SKM-1 treated with dmso at 0.1 percent for 144 hours (cell line): ENCODE data around the gene LINC00237.

Experiments
- DNase-seq: peaks from one replicate; lab custom pipeline; 2025; ENCODE audit not compliant: unreplicated experiment; lab: John Stamatoyannopoulos, UW

LINC00237 gene

GRCh38 chr20:21106171-21107017 lies at the start of gene LINC00237:
TSS of gene LINC00237 (minus strand) at chr20:21106358.
- no peak for DNase-seq

GRCh38 chr20:21155268-21155667 lies 49.1 kb upstream of the LINC00237 start:
- DNase-seq = no peak

- DNase-seq = no peak
Observed at GRCh38 chr20:21154692-21155091, 48.5 kb upstream of the LINC00237 start.

- no peak for DNase-seq
Observed at GRCh38 chr20:21151791-21152190, 45.6 kb upstream of the LINC00237 start.

- DNase-seq = no peak
Observed at GRCh38 chr20:21149344-21149743, 43.2 kb upstream of the LINC00237 start.

- no peak for DNase-seq
Observed at GRCh38 chr20:21147593-21147992, 41.4 kb upstream of the LINC00237 start.

- no peak for DNase-seq
Observed at GRCh38 chr20:21146215-21146614, 40.1 kb upstream of the LINC00237 start.

- DNase-seq = no peak
Observed at GRCh38 chr20:21145424-21145823, 39.3 kb upstream of the LINC00237 start.

- no peak for DNase-seq
Observed at GRCh38 chr20:21143194-21143890, 37.2 kb upstream of the LINC00237 start.

GRCh38 chr20:21141825-21142224 lies 35.7 kb upstream of the LINC00237 start:
- DNase-seq = no peak

- no peak for DNase-seq
Observed at GRCh38 chr20:21139881-21140566, 33.9 kb upstream of the LINC00237 start.

- DNase-seq = no peak
Observed at GRCh38 chr20:21137078-21137477, 30.9 kb upstream of the LINC00237 start.

GRCh38 chr20:21136015-21136732 lies 30.0 kb upstream of the LINC00237 start:
- DNase-seq = no peak

- no peak for DNase-seq
Observed at GRCh38 chr20:21134883-21135493, 28.8 kb upstream of the LINC00237 start.

GRCh38 chr20:21133917-21134622 lies 27.9 kb upstream of the LINC00237 start:
- no peak for DNase-seq

- no peak for DNase-seq
Observed at GRCh38 chr20:21133404-21133803, 27.2 kb upstream of the LINC00237 start.

- no peak for DNase-seq
Observed at GRCh38 chr20:21129861-21130260, 23.7 kb upstream of the LINC00237 start.

GRCh38 chr20:21127201-21127981 lies 21.2 kb upstream of the LINC00237 start:
- no peak for DNase-seq

GRCh38 chr20:21126581-21126870 lies 20.4 kb upstream of the LINC00237 start:
- no peak for DNase-seq
